A204.1 (cell line): ENCODE results near the gene FLNB.

Experiments used
- FAIRE-seq: peaks from 2 replicates; lab custom pipeline; 2012; peaks lifted over from hg19 to GRCh38; lab: Jason Lieb, UNC

Gene FLNB

GRCh38 chr3:58009026-58009748, 965 bp downstream of the FLNB start:
- no peak for FAIRE-seq

- FAIRE-seq: no peak
Observed at GRCh38 chr3:58009749-58010535, 1.7 kb downstream of the FLNB start.

- no peak for FAIRE-seq
Observed at GRCh38 chr3:58010562-58010961, 2.3 kb downstream of the FLNB start.

GRCh38 chr3:58011580-58011979, 3.4 kb downstream of the FLNB start:
- FAIRE-seq: no peak

GRCh38 chr3:58012302-58012701, 4.1 kb downstream of the FLNB start:
- FAIRE-seq: no peak

- FAIRE-seq: no peak
Observed at GRCh38 chr3:58013099-58013498, 4.9 kb downstream of the FLNB start.

GRCh38 chr3:58013973-58014649, 5.9 kb downstream of the FLNB start:
- no peak for FAIRE-seq

- FAIRE-seq: no peak
Observed at GRCh38 chr3:58015520-58015915, 7.3 kb downstream of the FLNB start.

GRCh38 chr3:58016710-58017109, 8.5 kb downstream of the FLNB start:
- no peak for FAIRE-seq

GRCh38 chr3:58018892-58019742, 10.9 kb downstream of the FLNB start:
- FAIRE-seq: no peak

- FAIRE-seq: no peak
Observed at GRCh38 chr3:58020783-58021071, 12.5 kb downstream of the FLNB start.

GRCh38 chr3:58021072-58021959, 13.1 kb downstream of the FLNB start:
- no peak for FAIRE-seq

- FAIRE-seq: no peak
Observed at GRCh38 chr3:58021962-58022361, 13.7 kb downstream of the FLNB start.

- no peak for FAIRE-seq
Observed at GRCh38 chr3:58022490-58022889, 14.3 kb downstream of the FLNB start.

GRCh38 chr3:58023531-58023930, 15.3 kb downstream of the FLNB start:
- no peak for FAIRE-seq

GRCh38 chr3:58025406-58025805, 17.2 kb downstream of the FLNB start:
- FAIRE-seq: no peak

- FAIRE-seq: no peak
Observed at GRCh38 chr3:58025837-58026569, 17.8 kb downstream of the FLNB start.

- no peak for FAIRE-seq
Observed at GRCh38 chr3:58026598-58026997, 18.4 kb downstream of the FLNB start.

GRCh38 chr3:58027704-58028317, 19.6 kb downstream of the FLNB start:
- no peak for FAIRE-seq

GRCh38 chr3:58028902-58029301, 20.7 kb downstream of the FLNB start:
- no peak for FAIRE-seq
